ENCODE measurements around the gene EWSR1.

Gene EWSR1

GRCh38 chr22:29307596-29308147, 39.6 kb downstream of the EWSR1 start:
- no peak for TF ChIP-seq CTCF (IDR thresholded peaks at IDR 0.05)
- H3K27ac ChIP-seq: no peak overlapping the region
- H3K4me1 ChIP-seq (ENCODE audit: control insufficient read depth in 1 of 2, insufficient read depth in 1 of 2, low read depth in 1 of 2, low read length in 1 of 2): peaks cover 6 to 14% of the 10 kb centered on the region in 2 experiments
- peaks cover 87% of the 10 kb centered on the region for H3K27me3 ChIP-seq
- no peaks in the 10 kb centered on the region for H3K9me3 ChIP-seq
- H3K4me3 ChIP-seq (ENCODE audit: low read depth in 1 of 2, low read length in 1 of 2): no peak overlapping the region
- H3K36me3 ChIP-seq: no peaks in the 10 kb centered on the region

GRCh38 chr22:29308148-29308790, 40.2 kb downstream of the EWSR1 start:
- Histone ChIP-seq H3K27ac (no peak overlapping the region), H3K4me1 (ENCODE audit: control insufficient read depth in 1 of 2, insufficient read depth in 1 of 2, low read depth in 1 of 2, low read length in 1 of 2) (peaks cover 6 to 14% of the 10 kb centered on the region in 2 experiments), H3K27me3 (peaks cover 93% of the 10 kb centered on the region), H3K9me3 (no peaks in the 10 kb centered on the region), H3K4me3 (ENCODE audit: low read depth in 1 of 2, low read length in 1 of 2) (no peak overlapping the region), H3K36me3 (no peaks in the 10 kb centered on the region)
- no peak for TF ChIP-seq CTCF (IDR thresholded peaks at IDR 0.05)

- H3K4me3 ChIP-seq (ENCODE audit: low read depth in 1 of 2, low read length in 1 of 2): no peak overlapping the region
- no peaks in the 10 kb centered on the region for H3K36me3 ChIP-seq
- peaks cover 98% of the 10 kb centered on the region for H3K27me3 ChIP-seq
These were observed 40.8 kb downstream of the EWSR1 start for GRCh38 chr22:29308791-29309262.

GRCh38 chr22:29309332-29310064, 41.4 kb downstream of the EWSR1 start:
- Histone ChIP-seq H3K4me3 (ENCODE audit: low read depth in 1 of 2, low read length in 1 of 2) (no peak overlapping the region), H3K36me3 (no peaks in the 10 kb centered on the region), H3K9me3 (no peaks in the 10 kb centered on the region), H3K4me1 (ENCODE audit: control insufficient read depth in 1 of 2, insufficient read depth in 1 of 2, low read depth in 1 of 2, low read length in 1 of 2) (peaks cover 6 to 14% of the 10 kb centered on the region in 2 experiments), H3K27ac (no peak overlapping the region), H3K27me3 (peaks cover 98% of the 10 kb centered on the region)
- TF ChIP-seq CTCF (IDR thresholded peaks at IDR 0.05): no peak

More at GRCh38 chr22:29308791-29309262, 40.8 kb downstream of the EWSR1 start:
- no peak for TF ChIP-seq CTCF (IDR thresholded peaks at IDR 0.05)
- Histone ChIP-seq H3K4me1 (ENCODE audit: control insufficient read depth in 1 of 2, insufficient read depth in 1 of 2, low read depth in 1 of 2, low read length in 1 of 2) (peaks cover 6 to 14% of the 10 kb centered on the region in 2 experiments), H3K27ac (no peak overlapping the region), H3K9me3 (no peaks in the 10 kb centered on the region)

GRCh38 chr22:29310065-29310862, 42.2 kb downstream of the EWSR1 start:
- Histone ChIP-seq H3K36me3 (no peaks in the 10 kb centered on the region), H3K27me3 (peaks cover 98% of the 10 kb centered on the region), H3K4me1 (ENCODE audit: control insufficient read depth in 1 of 2, insufficient read depth in 1 of 2, low read depth in 1 of 2, low read length in 1 of 2) (peaks cover 6 to 21% of the 10 kb centered on the region in 2 experiments), H3K9me3 (no peaks in the 10 kb centered on the region), H3K4me3 (ENCODE audit: low read depth in 1 of 2, low read length in 1 of 2) (no peak overlapping the region), H3K27ac (no peak overlapping the region)
- TF ChIP-seq CTCF (IDR thresholded peaks at IDR 0.05): no peak

Measured in neutrophil (primary cell).